ENCODE results near the gene GGT6.
"Not testable (repeated sequence)": the region's sequence is repeated elsewhere in the genome, so short reads cannot be mapped to it uniquely, and the experiment has no call there.

The GGT6 gene

DNA sequence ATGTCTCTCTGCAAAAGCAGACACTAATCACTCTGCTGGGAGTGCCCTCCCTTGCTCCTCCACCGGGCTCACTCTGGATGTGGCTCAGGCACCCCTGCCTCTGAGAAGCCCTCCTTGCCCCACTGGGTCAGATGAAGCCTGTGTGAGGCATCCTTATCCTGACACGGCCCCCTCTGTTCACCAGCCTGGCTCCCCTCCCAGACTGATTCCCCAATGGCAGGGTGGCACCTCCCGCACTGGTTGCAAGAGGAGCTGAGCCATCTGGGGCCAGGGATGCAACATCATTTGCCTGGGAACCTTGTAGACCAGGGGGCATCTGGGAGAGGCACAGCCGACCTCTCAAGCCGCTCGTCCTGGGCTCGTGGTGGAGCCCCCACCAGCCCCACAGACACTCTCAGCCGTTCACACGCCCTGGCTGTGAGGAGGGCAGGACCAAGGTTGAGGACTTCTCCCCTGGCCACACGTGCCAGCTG lies 30.6 kb upstream of the GGT6 start:
- DNase-seq: no peak

- DNase-seq: not testable (repeated sequence)
Measured at GRCh38 chr17:4590042-4590441, 29.7 kb upstream of the GGT6 start.

GRCh38 chr17:4588898-4589625 lies 28.7 kb upstream of the GGT6 start:
- no peak for DNase-seq

DNA sequence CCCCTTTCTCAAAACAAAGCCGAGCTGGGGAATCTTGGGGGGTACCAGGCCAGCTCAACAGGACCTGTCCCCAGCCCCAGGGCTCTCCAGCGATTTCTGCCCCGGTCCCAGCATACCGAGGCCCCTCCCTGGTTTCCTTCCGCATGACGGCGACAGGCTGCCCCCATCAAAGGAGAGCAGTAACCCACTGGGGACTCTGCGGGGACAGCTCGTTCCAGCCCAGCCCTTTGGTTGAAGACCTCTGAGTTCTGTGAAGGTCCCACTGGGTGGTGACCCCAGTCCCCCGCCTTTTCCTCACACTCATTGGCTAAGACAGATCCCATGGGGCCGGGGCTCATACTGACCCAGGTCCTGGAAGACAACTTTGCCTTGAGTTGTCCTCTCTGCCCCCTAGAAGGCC lies 28.0 kb upstream of the GGT6 start:
- no peak for DNase-seq

DNA sequence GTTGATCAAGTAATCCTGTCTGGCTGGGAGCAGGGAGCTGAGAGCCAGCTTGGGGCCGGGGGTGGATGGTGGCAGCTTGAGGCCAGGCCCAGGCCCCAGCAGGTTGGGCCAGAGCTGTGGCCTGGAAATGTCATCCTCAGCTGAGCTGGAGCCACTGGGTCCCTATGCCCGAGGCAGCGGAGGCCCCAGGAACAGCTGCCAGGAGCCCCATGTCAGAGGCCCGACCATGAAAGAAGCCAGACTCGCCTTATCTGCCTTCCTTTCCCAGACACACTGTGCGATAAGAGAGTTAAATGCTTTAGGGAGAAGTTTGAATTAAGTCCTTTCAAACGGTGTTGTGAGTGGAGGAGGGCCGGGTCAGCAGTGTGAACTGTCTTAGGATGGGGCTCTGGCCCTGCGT lies 27.4 kb upstream of the GGT6 start:
- DNase-seq: no peak

- no peak for DNase-seq
Measured at GRCh38 chr17:4587195-4587594, 26.8 kb upstream of the GGT6 start.

DNA sequence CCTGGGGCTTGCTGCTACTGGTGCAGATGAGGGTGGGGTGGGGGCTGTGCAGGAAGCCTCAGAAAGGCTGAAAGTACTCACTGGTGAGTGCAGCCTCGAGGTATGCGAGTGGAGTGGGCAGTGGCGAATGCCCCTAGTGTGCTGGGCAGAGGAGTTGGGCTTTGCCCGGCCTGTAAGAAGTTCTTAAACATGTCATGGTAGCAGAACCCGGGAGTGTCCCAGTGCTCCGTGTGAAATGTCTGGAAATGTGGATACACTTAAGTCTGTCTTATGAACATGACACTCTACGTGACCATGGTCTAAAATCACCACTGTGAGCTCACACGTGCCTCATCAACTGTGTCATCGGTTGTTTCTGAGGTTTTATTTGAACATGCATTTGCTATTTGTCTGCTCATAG lies 25.7 kb upstream of the GGT6 start:
- DNase-seq: no peak

GRCh38 chr17:4585638-4585994 lies 25.2 kb upstream of the GGT6 start:
- no peak for DNase-seq

DNA sequence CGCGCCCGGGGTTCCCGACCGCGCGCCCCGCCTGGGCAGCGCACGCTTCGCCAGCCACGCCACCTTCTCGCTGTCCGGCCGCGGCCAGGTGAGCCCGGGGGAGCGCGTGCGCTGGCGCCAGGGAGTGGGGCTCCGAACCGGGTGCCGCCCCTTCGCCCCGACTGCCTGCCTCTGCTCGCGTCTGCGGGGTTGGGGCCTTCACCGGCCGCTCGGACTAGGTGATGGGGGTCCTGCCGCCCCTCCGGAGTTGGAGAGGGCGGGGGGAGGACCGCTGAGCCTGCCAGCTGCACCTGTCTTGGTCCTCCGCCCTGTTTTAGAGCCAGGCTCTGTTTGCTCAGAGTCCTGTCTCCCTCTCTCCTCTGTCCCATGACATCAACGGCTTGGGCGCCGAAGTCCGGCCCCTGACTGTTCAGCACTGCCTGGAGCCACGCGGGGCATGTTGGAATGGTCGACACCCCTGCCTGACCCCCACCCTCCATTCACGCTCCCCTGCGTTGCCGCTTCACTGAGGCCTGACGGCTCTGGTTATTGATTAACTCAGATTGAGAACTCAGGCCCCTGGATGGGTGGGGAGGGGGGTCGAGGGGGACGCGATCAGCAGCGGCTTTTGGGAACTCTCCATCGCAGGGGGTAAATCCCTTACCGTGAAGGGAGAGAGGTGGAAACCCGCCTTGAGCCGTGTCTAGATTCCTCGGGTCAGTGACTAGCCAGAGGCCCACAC lies 24.7 kb upstream of the GGT6 start:
- DNase-seq: no peak

DNA sequence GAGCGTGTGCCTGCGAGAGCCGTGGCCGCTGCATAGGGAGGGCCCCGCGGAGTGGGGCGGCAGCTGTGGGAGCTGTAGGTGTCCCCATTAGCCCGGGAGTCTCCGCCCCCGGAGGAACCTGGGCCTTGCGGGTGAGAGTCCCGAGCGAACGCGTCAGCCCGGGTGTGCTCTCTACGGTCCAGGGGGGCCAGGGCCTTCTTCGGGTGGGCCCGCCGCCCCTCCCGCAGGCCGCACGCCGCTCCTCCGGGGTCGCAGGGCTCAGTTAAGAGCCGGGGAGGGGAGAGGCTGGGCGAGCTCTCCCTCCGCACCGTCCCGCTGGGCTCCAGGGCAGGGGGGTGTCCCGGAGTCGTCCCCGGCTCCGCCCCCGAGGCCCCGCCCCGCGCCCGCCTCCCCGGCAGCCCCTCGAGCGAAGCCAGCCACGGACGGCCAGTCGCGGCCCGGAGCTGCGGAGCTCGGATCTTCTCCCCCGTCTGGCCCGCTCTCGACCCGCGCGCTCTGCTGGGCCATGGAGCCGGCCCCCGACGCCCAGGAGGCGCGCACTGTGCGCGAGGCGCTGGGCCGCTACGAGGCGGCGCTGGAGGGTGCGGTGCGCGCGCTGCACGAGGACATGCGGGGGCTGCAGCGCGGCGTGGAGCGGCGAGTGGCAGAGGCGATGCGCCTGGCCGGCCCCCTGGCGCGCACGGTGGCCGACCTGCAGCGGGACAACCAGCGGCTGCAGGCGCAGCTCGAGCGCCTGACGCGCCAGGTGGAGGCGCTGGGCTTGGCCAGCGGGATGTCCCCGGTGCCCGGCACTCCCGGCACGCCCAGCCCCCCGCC lies 23.9 kb upstream of the GGT6 start, which contains the start of gene SMTNL2:
SMTNL2 (plus strand) TSS at position 429 of the 816 bp plus-strand sequence; CDS start at position 506, 77 bp downstream.
- DNase-seq: peak; percentile 14 to 34

GRCh38 chr17:4583782-4584100 lies 23.4 kb upstream of the GGT6 start:
- DNase-seq: no peak

GRCh38 chr17:4583206-4583605 lies 22.8 kb upstream of the GGT6 start:
- no peak for DNase-seq

DNA sequence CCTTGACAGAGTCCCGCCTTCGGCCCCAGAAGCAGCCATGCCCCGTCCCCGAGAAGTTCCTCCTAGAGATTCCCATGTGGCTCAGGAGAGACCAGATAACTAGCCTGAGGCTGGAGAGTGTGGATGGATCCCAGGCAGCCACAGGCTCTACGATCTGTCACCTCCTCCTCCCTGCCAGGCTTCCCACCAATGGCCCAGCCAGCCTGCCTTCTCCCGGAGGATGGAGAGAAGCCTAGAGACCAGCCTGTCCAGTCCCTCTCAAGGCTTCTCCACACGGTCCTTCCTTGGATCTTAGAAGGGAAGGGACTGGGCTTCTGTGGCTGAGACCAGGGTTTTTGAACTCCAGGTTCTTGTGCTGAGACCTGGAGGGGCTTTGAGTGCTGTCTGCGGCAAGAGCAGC lies 22.3 kb upstream of the GGT6 start:
- DNase-seq: no peak

- no peak for DNase-seq
Measured at GRCh38 chr17:4582101-4582501, 21.7 kb upstream of the GGT6 start.

DNA sequence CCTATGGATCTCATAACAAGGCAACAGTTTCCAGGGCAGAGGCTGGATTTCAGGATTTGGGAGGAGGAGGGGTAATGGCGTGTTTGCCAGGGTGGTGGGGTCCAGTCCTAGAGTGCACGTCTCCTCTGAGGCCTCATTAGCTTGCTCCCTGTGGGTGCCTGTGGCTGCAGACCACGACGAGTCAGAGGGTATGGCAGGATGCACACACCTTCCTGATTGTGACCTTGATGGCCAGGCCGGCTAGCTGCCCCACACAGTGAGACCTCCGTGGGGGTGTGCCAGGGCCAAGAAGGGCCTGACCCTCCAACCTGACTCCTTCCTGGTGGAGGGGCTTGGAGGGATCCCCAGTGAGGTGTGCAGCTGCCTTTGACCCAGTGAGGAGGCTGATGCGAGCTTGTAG lies 19.9 kb upstream of the GGT6 start:
- DNase-seq: no peak

GRCh38 chr17:4579678-4580077 lies 19.3 kb upstream of the GGT6 start:
- DNase-seq: no peak

DNA sequence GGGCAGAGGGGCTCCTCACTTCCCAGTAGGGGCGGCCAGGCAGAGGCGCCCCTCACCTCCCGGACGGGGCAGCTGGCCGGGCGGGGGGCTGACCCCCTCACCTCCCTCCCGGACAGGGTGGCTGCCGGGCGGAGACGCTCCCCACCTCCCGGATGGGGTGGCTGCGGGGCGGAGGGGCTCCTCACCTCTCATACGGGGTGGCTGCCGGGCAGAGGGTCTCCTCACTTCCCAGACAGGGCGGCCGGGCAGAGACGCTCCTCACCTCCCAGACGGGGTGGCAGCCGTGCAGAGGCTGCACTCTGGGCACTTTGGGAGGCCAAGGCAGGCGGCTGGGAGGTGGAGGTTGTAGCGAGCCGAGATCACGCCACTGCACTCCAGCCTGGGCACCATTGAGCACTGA lies 18.0 kb upstream of the GGT6 start:
- not testable (repeated sequence) for DNase-seq

GRCh38 chr17:4577386-4577993 lies 17.1 kb upstream of the GGT6 start:
- no peak for DNase-seq

- no peak for DNase-seq
Measured at GRCh38 chr17:4576729-4577322, 16.4 kb upstream of the GGT6 start.

DNA sequence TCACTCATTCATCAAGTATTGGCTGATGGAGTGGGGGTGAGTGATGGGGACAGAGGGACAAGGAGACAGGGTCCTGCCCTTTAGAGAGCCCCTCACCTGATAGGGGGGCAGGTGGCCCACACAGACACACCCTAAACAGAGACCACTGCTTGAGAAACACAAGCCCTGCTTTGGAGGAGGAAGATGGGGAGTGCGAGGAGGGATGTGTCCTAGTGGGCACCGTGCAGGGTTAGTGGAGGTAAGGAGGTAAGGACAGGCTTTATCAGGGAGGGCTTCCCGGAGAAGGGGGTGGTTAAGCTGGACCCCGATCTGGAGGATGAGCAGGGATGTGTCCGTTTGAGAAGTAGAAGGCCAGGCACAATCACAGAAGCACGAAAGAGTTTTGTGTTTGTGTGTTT lies 15.8 kb upstream of the GGT6 start:
- DNase-seq: no peak

GRCh38 chr17:4574448-4575045 lies 14.2 kb upstream of the GGT6 start:
- no peak for DNase-seq

- DNase-seq: peak; percentile 58 to 80
Measured at GRCh38 chr17:4573669-4574068, 13.3 kb upstream of the GGT6 start.

GRCh38 chr17:4573115-4573514 lies 12.7 kb upstream of the GGT6 start:
- no peak for DNase-seq

All from stimulated activated CD4-positive, alpha-beta T cell treated with anti-CD3 and anti-CD28 coated beads, Interleukin-4, amount 100 ng/mL, for 4 hours (primary cell).